Spinal cord (tissue), 10 donors: ENCODE data around the gene ESPNL. TPM values are rescaled to one million over a fixed set of nuclear protein-coding genes. Genes with fewer than 3 reads are reported as not detected.

Experiments
- DNase-seq, 6 donors: peaks; one replicate each; pipeline versions ENCODE4 v3.0.0 to v3.0.0-alpha.2; 2013 to 2015; ENCODE audit warnings: low spot score in 6 of 6, low read depth in 4 of 6
- H3K27ac ChIP-seq: one replicate; pipeline ENCODE4 v1.5.1; 2013; ENCODE audit warnings: low read depth, low read length, control low read depth
- H3K27me3 ChIP-seq: one replicate; pipeline ENCODE4 v1.6.1; 2013; ENCODE audit warnings: low read length; ENCODE audit not compliant: control insufficient read depth, insufficient read depth
- H3K36me3 ChIP-seq: one replicate; pipeline ENCODE4 v1.6.1; 2013; ENCODE audit warnings: low read length; ENCODE audit not compliant: control insufficient read depth, insufficient read depth
- H3K4me1 ChIP-seq: one replicate; pipeline ENCODE4 v1.6.1; 2013; ENCODE audit warnings: low read length; ENCODE audit not compliant: control insufficient read depth, insufficient read depth
- H3K4me3 ChIP-seq: one replicate; pipeline ENCODE4 v1.5.1; 2013; ENCODE audit warnings: low read depth, low read length, control low read depth
- H3K9me3 ChIP-seq: one replicate; pipeline ENCODE4 v1.6.1; 2013; ENCODE audit warnings: low read length; ENCODE audit not compliant: control insufficient read depth, insufficient read depth
- WGBS: methylation state at CpG from one replicate; pipeline ENCODE4 v1.1.5; 2013; ENCODE audit warnings: missing lambda C conversion rate; ENCODE audit not compliant: insufficient coverage; 5-methylcytosine and 5-hydroxymethylcytosine counted together
- polyA plus RNA-seq, 2 donors: library from polyadenylated mRNA; unstranded; fragments of 120-200 nt; gene quantifications; one replicate each; pipeline ENCODE4 v1.2.1, GENCODE V29; 2013; ENCODE audit not compliant: insufficient read length in 2 of 2
- total RNA-seq, 2 donors: library from RNA; depleted of rRNA in 1 of 2; stranded (reverse); fragments of 120-200 nt in 1 of 2; fragments of >200 nt in 1 of 2; gene quantifications; one replicate each; pipeline versions ENCODE4 v1.2.3 to v1.2.4, GENCODE V29; 2013 to 2014
- donor health status: healthy.

The ESPNL gene
- total and polyA plus RNA-seq, 4 donors = 0.43 to 4.3 (median 0.70) TPM

DNA sequence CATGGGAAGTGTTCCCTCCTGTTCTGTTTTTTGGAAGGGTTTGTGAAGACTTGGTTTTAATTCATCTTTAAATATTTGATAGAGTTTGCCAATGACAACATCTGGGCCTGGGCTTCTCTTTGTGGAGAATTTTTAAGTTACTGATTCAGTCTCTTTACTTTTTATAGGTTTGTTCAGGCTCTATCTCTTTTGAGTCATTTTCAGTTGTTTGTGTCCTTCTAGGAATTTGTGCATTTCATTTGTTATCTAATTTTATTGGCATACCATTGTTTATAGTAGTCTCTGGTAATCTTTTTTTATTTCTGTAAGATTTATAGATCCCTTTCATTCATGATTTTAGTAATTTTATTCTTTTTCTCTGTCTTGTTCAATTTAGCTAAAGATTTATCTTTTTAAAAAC, 24.7 kb upstream of the ESPNL start:
- H3K4me1 ChIP-seq = no peaks in the 10 kb centered on the region
- DNase-seq = no peak
- H3K27me3 ChIP-seq = no peaks in the 10 kb centered on the region
- H3K9me3 ChIP-seq = peaks cover 2% of the 10 kb centered on the region
- H3K27ac ChIP-seq = no peak overlapping the region
- no peak overlapping the region for H3K4me3 ChIP-seq
- H3K36me3 ChIP-seq = peaks cover 16% of the 10 kb centered on the region

DNA sequence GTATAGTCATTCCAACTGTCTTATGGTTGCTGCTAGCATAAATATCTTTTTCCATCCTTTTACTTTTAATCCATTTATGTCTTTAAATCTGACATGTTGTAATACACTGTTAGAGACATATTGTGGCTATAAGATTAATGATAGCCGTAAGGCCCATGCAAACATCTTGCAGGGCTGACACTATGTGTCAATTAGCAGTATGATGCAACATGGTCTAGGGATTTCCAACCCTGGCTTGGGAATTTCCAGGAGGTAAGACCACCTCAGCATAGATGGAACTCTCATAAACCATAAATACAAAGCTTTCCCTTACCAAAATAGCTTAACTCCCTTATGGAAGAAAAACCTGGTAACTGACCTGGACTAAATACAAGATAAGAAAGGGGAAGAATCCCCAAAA, 22.8 kb upstream of the ESPNL start:
- DNase-seq = no peak
- no CpG with 5 or more reads among the region's 1 CpG for WGBS
- Histone ChIP-seq H3K27ac (no peak overlapping the region), H3K27me3 (no peaks in the 10 kb centered on the region), H3K4me1 (no peaks in the 10 kb centered on the region), H3K9me3 (peaks cover 2% of the 10 kb centered on the region), H3K36me3 (peaks cover 27% of the 10 kb centered on the region), H3K4me3 (no peak overlapping the region)

DNA sequence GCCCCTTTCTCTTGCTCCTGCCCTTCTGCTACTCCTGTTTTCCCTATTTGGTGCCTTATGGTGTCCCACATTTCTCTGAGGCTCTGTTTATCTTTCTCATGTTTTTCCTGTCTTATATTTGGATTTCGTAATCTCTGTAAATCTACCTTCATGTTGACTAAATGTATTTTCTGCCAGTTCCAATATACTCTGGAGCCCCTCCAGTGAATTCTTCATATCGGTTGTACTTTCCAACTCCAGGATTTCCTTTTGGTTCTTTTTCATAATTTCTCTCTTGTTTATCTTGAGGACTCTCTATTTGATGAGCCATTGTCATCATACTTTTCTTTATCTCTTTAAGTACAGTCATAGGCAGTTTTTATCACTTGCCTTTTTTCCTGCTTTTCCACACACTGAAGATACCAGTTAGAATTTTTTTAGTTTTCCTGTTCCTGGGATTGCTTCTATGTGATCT, 20.2 kb upstream of the ESPNL start:
- 100% methylated on average over 1 of the region's 2 CpGs for WGBS
- H3K4me3 ChIP-seq = no peak overlapping the region
- no peak for DNase-seq
- H3K36me3 ChIP-seq = peaks cover 34% of the 10 kb centered on the region
- H3K9me3 ChIP-seq = peaks cover 2% of the 10 kb centered on the region
- no peaks in the 10 kb centered on the region for H3K4me1 ChIP-seq
- H3K27ac ChIP-seq = no peak overlapping the region
- H3K27me3 ChIP-seq = no peaks in the 10 kb centered on the region

DNA sequence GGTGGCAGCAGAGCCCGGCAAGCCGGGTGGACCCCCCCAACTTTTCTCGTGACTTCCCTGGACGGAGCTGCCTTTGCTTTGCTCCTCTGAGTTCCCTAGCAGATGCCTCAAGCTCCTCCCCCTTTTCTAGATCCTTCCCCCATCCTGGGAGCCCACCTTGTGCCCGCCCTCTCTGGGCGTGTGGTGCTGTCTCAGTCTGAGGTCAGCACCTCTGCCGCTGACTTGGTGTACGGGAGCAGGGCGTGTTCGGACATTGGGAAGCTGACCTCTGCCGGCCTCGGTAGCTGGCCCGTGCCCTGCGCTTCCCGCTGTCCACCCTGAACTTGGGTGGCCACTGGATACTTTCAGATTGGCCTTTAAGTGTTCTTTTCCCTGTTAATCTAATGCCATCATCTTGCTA, 19.6 kb upstream of the ESPNL start:
- Histone ChIP-seq H3K36me3 (peaks cover 38% of the 10 kb centered on the region), H3K27me3 (no peaks in the 10 kb centered on the region), H3K4me1 (no peaks in the 10 kb centered on the region), H3K27ac (no peak overlapping the region), H3K9me3 (peaks cover 2% of the 10 kb centered on the region), H3K4me3 (no peak overlapping the region)
- DNase-seq = no peak
- WGBS = 97% methylated on average over 15 of the region's 15 CpGs

DNA sequence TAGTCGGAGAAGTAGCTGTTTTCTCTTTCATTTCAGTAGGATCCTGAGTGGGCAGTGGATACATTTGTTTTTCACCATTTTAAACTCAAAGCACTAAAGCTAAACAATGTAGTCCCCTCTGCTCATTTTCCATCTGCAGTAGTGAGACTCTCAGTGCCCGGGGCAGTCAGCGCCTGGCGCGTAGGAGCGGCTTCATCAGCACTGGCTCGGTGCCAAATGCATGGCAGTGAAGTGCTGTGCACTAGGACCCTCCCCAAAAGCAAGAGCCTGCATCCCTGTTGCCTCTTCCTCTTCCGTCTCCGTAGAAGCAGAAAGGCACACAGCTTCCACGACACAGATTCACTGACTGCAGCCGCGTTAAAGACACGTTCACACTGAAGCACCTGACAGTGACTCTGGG, 19.0 kb upstream of the ESPNL start:
- no peak overlapping the region for H3K27ac ChIP-seq
- no peak overlapping the region for H3K4me3 ChIP-seq
- H3K27me3 ChIP-seq = no peaks in the 10 kb centered on the region
- 44% methylated on average over 8 of the region's 13 CpGs for WGBS
- H3K4me1 ChIP-seq = no peaks in the 10 kb centered on the region
- peak in 3 of 6 donors; percentile 15 to 82 (median 55) for DNase-seq
- peaks cover 38% of the 10 kb centered on the region for H3K36me3 ChIP-seq
- H3K9me3 ChIP-seq = peaks cover 2% of the 10 kb centered on the region

DNA sequence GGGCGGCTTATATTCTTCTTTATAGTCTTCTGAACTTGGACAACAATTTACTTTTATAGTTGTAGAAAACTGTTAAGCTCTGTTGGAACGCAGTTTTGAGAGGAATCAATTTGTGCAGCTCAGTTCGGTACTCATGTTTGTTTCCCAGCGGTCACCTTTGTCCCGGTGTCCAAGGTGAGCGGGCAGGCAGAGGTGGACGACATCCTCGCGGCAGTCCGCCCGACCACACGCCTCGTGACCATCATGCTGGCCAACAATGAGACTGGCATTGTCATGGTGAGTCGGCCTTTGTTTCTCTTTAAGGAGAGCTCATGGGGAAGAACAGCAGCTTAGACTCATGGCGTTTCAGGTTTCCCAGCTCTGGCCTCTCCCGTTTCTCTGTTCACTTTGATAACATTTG, 18.6 kb upstream of the ESPNL start:
- Histone ChIP-seq H3K36me3 (peaks cover 38% of the 10 kb centered on the region), H3K4me1 (no peaks in the 10 kb centered on the region), H3K9me3 (peaks cover 2% of the 10 kb centered on the region), H3K27me3 (no peaks in the 10 kb centered on the region), H3K27ac (no peak overlapping the region), H3K4me3 (no peak overlapping the region)
- WGBS = 91% methylated on average over 15 of the region's 16 CpGs
- no peak for DNase-seq

DNA sequence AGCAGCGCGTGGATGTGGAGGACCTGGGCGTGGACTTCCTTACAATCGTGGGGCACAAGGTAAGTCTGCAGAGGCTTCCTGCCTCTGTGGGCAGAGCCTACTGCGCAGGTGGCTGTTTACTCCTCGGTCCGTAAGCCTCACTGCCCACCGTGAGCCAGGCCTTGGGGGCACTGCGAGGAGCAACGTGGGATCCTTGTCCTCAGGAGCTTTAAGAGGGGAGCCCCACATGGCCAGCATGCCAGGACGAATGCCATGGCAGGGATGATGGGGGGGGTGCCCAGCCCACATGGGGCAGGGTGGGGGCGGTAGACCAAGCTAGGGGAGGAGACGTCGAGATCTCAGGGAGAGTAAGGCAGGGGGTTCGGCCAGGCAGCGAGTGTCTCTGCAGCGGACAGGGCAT, 18.0 kb upstream of the ESPNL start:
- WGBS = 92% methylated on average over 17 of the region's 17 CpGs
- peaks cover 2% of the 10 kb centered on the region for H3K9me3 ChIP-seq

DNA sequence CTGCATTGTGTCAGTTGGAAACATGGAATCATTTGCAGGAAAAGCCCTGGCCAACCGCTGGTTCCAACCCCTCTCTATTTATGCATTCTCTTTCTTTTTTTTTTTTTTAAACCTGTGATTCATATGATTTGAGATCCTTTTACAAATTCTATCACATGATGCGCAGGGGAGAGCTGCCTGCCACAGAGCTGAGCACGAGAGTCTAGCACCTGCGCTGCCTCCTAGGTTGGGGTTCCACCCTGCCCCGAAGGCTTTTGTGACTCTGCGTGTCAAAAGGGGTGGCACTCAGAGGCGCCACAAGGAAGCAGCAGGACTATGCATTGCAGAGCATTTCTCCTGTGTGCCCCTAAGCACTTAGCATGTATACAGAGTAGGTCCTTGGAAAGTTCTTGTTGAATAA, 17.3 kb upstream of the ESPNL start:
- Histone ChIP-seq H3K27ac (no peak overlapping the region), H3K4me1 (no peaks in the 10 kb centered on the region), H3K36me3 (peaks cover 39% of the 10 kb centered on the region), H3K9me3 (peaks cover under 1% of the 10 kb centered on the region), H3K27me3 (no peaks in the 10 kb centered on the region), H3K4me3 (no peak overlapping the region)
- 97% methylated on average over 5 of the region's 7 CpGs for WGBS
- no peak for DNase-seq

More for the DNA sequence above, 18.0 kb upstream of the ESPNL start:
- Histone ChIP-seq H3K27ac (no peak overlapping the region), H3K27me3 (no peaks in the 10 kb centered on the region), H3K4me1 (no peaks in the 10 kb centered on the region), H3K36me3 (peaks cover 38% of the 10 kb centered on the region), H3K4me3 (no peak overlapping the region)
- no peak for DNase-seq

DNA sequence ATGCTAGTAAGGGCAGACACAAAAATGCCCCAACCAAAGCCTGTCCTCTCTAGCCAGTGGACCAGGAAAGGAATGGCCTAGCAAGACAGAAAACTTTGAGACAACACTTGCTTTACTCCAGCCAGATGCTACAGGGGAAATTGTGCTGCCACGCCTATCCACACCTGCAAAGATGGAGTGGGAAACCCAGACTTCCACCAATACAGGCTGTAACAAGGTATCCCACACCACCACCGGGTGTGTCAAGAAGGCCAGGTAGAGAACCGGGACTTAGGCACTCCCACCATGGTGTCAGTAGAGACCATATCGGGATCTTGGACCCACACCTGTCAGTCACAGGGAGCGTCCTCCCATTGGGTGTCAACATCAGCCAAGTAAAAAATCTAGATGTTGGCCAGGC, 16.2 kb upstream of the ESPNL start:
- no peaks in the 10 kb centered on the region for H3K27me3 ChIP-seq
- no peak overlapping the region for H3K27ac ChIP-seq
- no peak overlapping the region for H3K4me3 ChIP-seq
- no peak for DNase-seq
- no peaks in the 10 kb centered on the region for H3K9me3 ChIP-seq
- H3K36me3 ChIP-seq = peaks cover 41% of the 10 kb centered on the region
- no peaks in the 10 kb centered on the region for H3K4me1 ChIP-seq
- 98% methylated on average over 5 of the region's 5 CpGs for WGBS

DNA sequence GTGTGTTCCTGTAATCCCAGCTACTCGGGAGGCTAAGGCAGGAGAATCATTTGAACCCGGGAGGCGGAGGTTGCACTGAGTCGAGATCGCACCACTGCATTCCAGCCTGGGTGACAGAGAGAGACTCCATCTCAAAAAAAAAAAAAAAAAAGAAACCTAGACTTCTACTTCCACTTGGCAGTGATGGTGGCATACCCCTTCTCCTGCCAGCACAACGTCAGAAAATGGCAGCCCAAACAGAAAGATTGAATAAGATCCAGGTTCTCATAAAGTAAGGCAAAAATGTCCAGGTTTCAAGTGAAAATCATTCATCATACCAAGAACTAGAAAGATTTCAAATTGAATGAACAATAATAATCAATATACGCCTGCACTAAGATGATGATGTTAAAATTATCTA, 15.4 kb upstream of the ESPNL start:
- Histone ChIP-seq H3K4me3 (no peak overlapping the region), H3K27ac (no peak overlapping the region), H3K4me1 (no peaks in the 10 kb centered on the region), H3K36me3 (peaks cover 41% of the 10 kb centered on the region), H3K9me3 (no peaks in the 10 kb centered on the region), H3K27me3 (no peaks in the 10 kb centered on the region)
- WGBS = 92% methylated on average over 2 of the region's 7 CpGs
- DNase-seq = peak in 1 of 6 donors; percentile 61
